MM.1S (cell line): ENCODE data around the gene WDR26.

ENCODE experiments used
- DNase-seq: peaks from one replicate; pipeline ENCODE4 v3.0.0-alpha.2; 2015
- H2AFZ ChIP-seq: fragments of 300-600 bp; sonication (generic); 2 replicates; pipeline ENCODE4 v1.6.0; 2016; ENCODE audit warnings: antibody characterized with exemption, low read length
- H3F3A ChIP-seq: fragments of 300-600 bp; sonication (generic); 2 replicates; pipeline ENCODE4 v1.6.1; 2016; ENCODE audit warnings: mild to moderate bottlenecking, antibody characterized with exemption, low read length, moderate library complexity, mixed read lengths; ENCODE audit not compliant: insufficient read depth
- H3K27ac ChIP-seq: fragments of 300-600 bp; sonication (generic); 2 replicates; pipeline ENCODE4 v1.5.1; 2016; ENCODE audit warnings: mild to moderate bottlenecking, low read length
- H3K27me3 ChIP-seq: fragments of 300-600 bp; sonication (generic); replicated peaks from 2 replicates; pipeline ENCODE4 v1.6.0; 2016; ENCODE audit warnings: low read length; ENCODE audit not compliant: insufficient read depth
- H3K36me3 ChIP-seq: fragments of 300-600 bp; sonication (generic); replicated peaks from 2 replicates; pipeline ENCODE4 v1.6.1; 2016; ENCODE audit warnings: mild to moderate bottlenecking, low read length, mixed read lengths; ENCODE audit not compliant: insufficient read depth
- H3K4me1 ChIP-seq: fragments of 300-600 bp; sonication (generic); 2 replicates; pipeline ENCODE4 v1.6.1; 2016; ENCODE audit warnings: low read length, mixed read lengths
- H3K4me2 ChIP-seq: fragments of 300-600 bp; sonication (generic); 2 replicates; pipeline ENCODE4 v1.6.0; 2016; ENCODE audit warnings: low read depth, low read length
- H3K4me3 ChIP-seq: fragments of 300-600 bp; sonication (generic); 2 replicates; pipeline ENCODE4 v1.5.1; 2016; ENCODE audit warnings: low read length, mixed read lengths
- H3K79me2 ChIP-seq: fragments of 300-600 bp; sonication (generic); 2 replicates; pipeline ENCODE4 v1.6.1; 2016; ENCODE audit warnings: mixed run types, low read length, mixed read lengths
- H3K9ac ChIP-seq: fragments of 300-600 bp; sonication (generic); 2 replicates; pipeline ENCODE4 v1.6.1; 2016; ENCODE audit warnings: low read length, mixed read lengths
- H3K9me2 ChIP-seq: fragments of 300-600 bp; sonication (generic); replicated peaks from 2 replicates; pipeline ENCODE4 v1.6.1; 2016; ENCODE audit warnings: mild to moderate bottlenecking, low read length, mixed read lengths; ENCODE audit not compliant: insufficient read depth
- H3K9me3 ChIP-seq: fragments of 300-600 bp; sonication (generic); replicated peaks from 2 replicates; pipeline ENCODE4 v1.6.1; 2016; ENCODE audit warnings: mild to moderate bottlenecking, low read length, mixed read lengths; ENCODE audit not compliant: insufficient read depth
- H4K20me1 ChIP-seq: fragments of 300-600 bp; sonication (generic); 2 replicates; pipeline ENCODE4 v1.6.1; 2016; ENCODE audit warnings: mild to moderate bottlenecking, low read length, moderate library complexity, mixed read lengths; ENCODE audit not compliant: insufficient read depth
- EZH2 ChIP-seq: fragments of 300-600 bp; sonication (generic); optimal IDR thresholded peaks from 2 replicates; pipeline ENCODE3; 2017; ENCODE audit warnings: low read depth, mild to moderate bottlenecking, antibody characterized with exemption, low read length, mixed read lengths
- EZH2phosphoT487 ChIP-seq: fragments of 300-600 bp; sonication (generic); IDR thresholded peaks from 2 replicates; pipeline ENCODE4 v1.6.1; 2018; ENCODE audit warnings: antibody characterized with exemption, low read length
- TF ChIP-seq, protein P1 (sequence below): fragments of 300-600 bp; sonication (generic); IDR thresholded peaks from 2 replicates; pipeline ENCODE4 v1.5.1; 2016; ENCODE audit warnings: antibody characterized with exemption, low read length, mixed read lengths

WDR26 gene

DNA sequence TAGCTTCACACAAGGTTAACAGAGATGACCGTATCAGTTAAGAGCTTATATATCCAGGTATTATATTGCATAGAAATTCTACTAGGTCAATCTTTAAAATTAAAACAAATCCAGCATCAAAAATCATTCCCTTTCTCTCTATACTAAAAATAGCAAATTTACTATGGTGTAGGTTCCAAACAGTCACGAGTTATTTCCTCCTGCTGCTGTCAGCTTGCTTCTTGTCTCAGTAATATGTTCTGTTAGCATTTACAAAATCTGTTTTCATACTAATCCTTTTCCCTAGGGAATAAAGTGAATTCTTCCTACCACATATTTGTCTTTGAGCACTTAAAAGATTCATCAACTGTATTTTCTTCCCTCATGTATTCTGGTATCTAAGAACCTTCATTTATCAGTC, 2.5 kb downstream of the WDR26 start:
- Histone ChIP-seq H3K4me2 (peak overlapping the region; percentile 78), H3K79me2 (peaks cover 95% of the 10 kb centered on the region), H2AFZ (no peak overlapping the region), H3K9me3 (no peaks in the 10 kb centered on the region), H3K27me3 (no peaks in the 10 kb centered on the region), H3K36me3 (no peaks in the 10 kb centered on the region), H3K4me3 (peak overlapping the region; percentile 84), H3K9me2 (no peaks in the 10 kb centered on the region), H4K20me1 (no peaks in the 10 kb centered on the region; the same call in 1 of the 2 replicates), H3K9ac (peak overlapping the region; percentile 79), H3K4me1 (peaks cover 25% of the 10 kb centered on the region), H3F3A (peaks cover 46% of the 10 kb centered on the region), H3K27ac (peak overlapping the region; percentile 67; the same call in 1 of the 2 replicates)
- TF ChIP-seq, protein P1, sequence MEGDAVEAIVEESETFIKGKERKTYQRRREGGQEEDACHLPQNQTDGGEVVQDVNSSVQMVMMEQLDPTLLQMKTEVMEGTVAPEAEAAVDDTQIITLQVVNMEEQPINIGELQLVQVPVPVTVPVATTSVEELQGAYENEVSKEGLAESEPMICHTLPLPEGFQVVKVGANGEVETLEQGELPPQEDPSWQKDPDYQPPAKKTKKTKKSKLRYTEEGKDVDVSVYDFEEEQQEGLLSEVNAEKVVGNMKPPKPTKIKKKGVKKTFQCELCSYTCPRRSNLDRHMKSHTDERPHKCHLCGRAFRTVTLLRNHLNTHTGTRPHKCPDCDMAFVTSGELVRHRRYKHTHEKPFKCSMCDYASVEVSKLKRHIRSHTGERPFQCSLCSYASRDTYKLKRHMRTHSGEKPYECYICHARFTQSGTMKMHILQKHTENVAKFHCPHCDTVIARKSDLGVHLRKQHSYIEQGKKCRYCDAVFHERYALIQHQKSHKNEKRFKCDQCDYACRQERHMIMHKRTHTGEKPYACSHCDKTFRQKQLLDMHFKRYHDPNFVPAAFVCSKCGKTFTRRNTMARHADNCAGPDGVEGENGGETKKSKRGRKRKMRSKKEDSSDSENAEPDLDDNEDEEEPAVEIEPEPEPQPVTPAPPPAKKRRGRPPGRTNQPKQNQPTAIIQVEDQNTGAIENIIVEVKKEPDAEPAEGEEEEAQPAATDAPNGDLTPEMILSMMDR: no peak
- TF ChIP-seq EZH2: no peak
- no peak for TF ChIP-seq EZH2phosphoT487
- no peak for DNase-seq

DNA sequence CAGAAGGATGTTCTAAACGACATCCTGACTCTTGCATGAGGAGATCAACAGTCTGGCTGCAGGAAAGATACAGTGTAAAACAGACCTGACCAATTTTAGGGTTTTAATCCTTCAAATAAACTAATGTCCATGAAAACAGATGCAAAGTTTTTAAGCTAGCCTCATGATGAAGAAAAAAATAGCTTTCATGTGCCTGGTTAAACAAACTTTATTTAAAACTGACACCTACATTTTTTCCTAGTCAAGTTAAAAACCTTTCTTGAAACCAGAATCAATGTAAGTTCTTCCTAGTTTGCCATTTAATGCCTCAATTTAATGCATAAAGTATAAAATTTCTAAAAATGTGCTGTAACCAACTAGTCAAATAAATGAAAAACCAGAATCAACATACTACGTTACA, 2.9 kb downstream of the WDR26 start:
- Histone ChIP-seq H3K27ac (peak overlapping the region; percentile 67; the same call in 1 of the 2 replicates), H3K9me3 (no peaks in the 10 kb centered on the region), H2AFZ (no peak overlapping the region), H3K4me3 (peak overlapping the region; percentile 84), H3K36me3 (no peaks in the 10 kb centered on the region), H3K9me2 (no peaks in the 10 kb centered on the region), H3K9ac (peak overlapping the region; percentile 79; the same call in 1 of the 2 replicates), H3K79me2 (peaks cover 95% of the 10 kb centered on the region), H3K27me3 (no peaks in the 10 kb centered on the region), H4K20me1 (no peaks in the 10 kb centered on the region; the same call in 1 of the 2 replicates), H3F3A (peaks cover 46% of the 10 kb centered on the region), H3K4me2 (peak overlapping the region; percentile 78), H3K4me1 (peaks cover 25% of the 10 kb centered on the region)
- TF ChIP-seq EZH2 (no peak), EZH2phosphoT487 (no peak)
- TF ChIP-seq, protein P1: no peak
- no peak for DNase-seq

DNA sequence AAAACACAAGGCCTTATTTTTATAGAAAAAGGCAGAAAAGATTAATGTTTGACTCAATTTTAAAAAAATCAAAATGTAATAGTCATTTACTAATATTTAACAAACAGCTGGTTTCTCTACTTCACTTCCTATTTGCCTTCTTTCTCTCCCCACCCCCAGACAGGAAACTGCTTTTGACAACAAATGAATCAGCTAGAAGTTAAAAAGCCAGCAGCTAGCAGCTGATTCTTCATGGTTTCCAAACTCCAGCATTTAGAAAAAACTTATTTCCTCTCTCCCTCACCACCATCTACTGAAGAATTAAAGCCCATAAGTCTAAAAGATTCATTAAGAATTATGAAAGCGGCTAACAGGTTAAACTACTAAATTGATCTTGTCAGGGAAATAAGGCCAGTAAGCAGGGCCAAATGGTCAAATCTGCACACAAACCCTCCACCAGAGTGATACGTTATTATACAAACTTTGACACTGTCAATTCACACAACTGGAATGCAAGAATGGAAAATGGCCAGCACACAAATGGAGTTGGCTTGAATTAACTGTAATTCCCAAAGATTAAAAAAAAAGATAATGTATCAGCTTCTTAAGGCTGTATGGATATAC, 4.0 kb downstream of the WDR26 start:
- Histone ChIP-seq H3K9me3 (no peaks in the 10 kb centered on the region), H4K20me1 (no peaks in the 10 kb centered on the region; the same call in 1 of the 2 replicates), H3K4me3 (peak overlapping the region; percentile 9; the same call in 1 of the 2 replicates), H3K4me1 (peaks cover 17% of the 10 kb centered on the region), H3K36me3 (no peaks in the 10 kb centered on the region), H3F3A (peaks cover 41% of the 10 kb centered on the region), H3K79me2 (peaks cover 91% of the 10 kb centered on the region), H3K4me2 (peak overlapping the region; percentile 78), H3K9me2 (no peaks in the 10 kb centered on the region), H3K27ac (peak overlapping the region; percentile 67), H3K27me3 (no peaks in the 10 kb centered on the region), H2AFZ (no peak overlapping the region), H3K9ac (peak overlapping the region; percentile 22)
- peak; percentile 65 for DNase-seq
- no peak for TF ChIP-seq EZH2phosphoT487
